ENCODE results near the gene UBE2J2.

The UBE2J2 gene

DNA sequence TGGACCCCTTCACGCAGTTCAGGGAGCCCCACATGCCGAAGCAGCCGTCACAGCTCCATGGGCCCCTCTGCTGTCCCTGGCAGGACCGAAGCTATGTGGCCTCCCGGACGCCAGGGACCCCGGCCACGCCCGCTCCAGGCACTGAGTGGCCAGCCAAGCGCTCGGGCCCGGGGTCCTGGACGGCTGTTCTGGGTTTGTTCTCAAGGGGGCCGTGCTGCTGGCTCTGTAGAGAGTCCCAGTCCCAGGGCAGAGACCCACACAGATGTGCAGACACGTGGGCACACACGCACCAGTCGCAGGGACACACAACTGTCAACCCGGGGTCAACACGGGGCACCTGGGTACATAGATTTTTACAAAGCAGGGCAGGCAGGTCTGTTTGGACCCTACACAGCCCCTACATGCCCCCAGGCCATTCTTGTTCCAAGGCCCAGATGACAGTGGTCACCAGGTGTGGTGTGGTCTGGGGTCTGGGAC lies 34.9 kb downstream of the UBE2J2 start:
- H3K4me3 ChIP-seq (ENCODE audit: low read length) = no peak overlapping the region

DNA sequence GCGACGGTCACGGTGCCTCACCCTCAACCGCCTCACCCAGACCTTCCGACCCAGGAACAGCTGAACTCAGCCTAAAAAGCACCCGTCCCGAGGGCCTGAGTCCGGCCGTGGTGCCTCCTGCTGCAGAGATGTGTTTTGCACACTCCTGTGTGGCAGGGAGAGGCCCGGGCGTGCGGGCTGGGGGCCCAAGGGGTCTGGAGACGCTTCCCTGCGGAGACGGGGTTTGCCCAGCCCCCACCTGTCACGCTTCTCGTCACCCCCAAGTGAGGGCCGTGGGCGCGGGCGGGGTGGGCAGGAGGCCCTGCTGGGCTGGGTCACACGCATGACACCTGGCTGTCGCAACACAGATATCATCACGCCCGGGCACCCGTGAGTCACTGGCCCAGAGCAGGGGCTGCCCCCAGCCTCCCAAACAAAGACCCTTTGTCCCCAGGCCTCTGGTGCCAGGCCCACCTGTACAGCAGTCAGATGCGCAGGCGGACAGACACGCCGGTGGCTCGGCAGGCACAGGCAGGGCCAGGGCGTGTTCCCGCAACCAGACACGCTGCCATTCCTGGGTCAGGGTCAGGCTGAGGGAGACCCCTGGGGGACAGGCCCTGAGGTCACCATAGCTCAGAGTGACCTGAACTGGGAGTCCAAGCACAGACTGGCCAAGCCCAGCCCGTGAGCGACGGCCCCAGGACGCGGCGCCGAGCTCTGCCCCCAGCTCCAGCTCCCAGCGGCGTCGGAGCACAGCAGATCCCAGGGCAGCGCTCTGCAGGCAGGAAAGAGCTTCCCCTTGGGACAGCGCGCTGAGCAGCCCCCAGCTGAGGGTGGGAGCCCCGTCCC lies 35.6 kb downstream of the UBE2J2 start:
- no peak overlapping the region for H3K4me3 ChIP-seq (ENCODE audit: low read length)
- DNase-seq (ENCODE audit: low read depth, low spot score) = no peak
- H3K27me3 ChIP-seq (ENCODE audit: control insufficient read depth, insufficient read depth, low read length) = no peaks in the 10 kb centered on the region
- no peaks in the 10 kb centered on the region for H3K9me3 ChIP-seq (ENCODE audit: control insufficient read depth, insufficient read depth, low read length)
- WGBS (ENCODE audit: insufficient coverage, insufficient read length) = no CpG with 5 or more reads among the region's 48 CpGs
- no peaks in the 10 kb centered on the region; the same call in 1 of the 2 replicates for H3K36me3 ChIP-seq (ENCODE audit: control insufficient read depth, insufficient read depth, low read length)
- peaks cover 2% of the 10 kb centered on the region; the same call in 1 of the 2 replicates for H3K4me1 ChIP-seq (ENCODE audit: control insufficient read depth, insufficient read depth, low read length)
- no peak overlapping the region for H3K27ac ChIP-seq (ENCODE audit: low read length)

More for the DNA sequence above, 34.9 kb downstream of the UBE2J2 start:
- H3K27me3 ChIP-seq (ENCODE audit: control insufficient read depth, insufficient read depth, low read length) = no peaks in the 10 kb centered on the region
- no peak for DNase-seq (ENCODE audit: low read depth, low spot score)
- no CpG with 5 or more reads among the region's 19 CpGs for WGBS (ENCODE audit: insufficient coverage, insufficient read length)
- H3K27ac ChIP-seq (ENCODE audit: low read length) = no peak overlapping the region
- H3K4me1 ChIP-seq (ENCODE audit: control insufficient read depth, insufficient read depth, low read length) = peaks cover 2% of the 10 kb centered on the region; the same call in 1 of the 2 replicates
- no peaks in the 10 kb centered on the region for H3K36me3 ChIP-seq (ENCODE audit: control insufficient read depth, insufficient read depth, low read length)
- H3K9me3 ChIP-seq (ENCODE audit: control insufficient read depth, insufficient read depth, low read length) = no peaks in the 10 kb centered on the region

DNA sequence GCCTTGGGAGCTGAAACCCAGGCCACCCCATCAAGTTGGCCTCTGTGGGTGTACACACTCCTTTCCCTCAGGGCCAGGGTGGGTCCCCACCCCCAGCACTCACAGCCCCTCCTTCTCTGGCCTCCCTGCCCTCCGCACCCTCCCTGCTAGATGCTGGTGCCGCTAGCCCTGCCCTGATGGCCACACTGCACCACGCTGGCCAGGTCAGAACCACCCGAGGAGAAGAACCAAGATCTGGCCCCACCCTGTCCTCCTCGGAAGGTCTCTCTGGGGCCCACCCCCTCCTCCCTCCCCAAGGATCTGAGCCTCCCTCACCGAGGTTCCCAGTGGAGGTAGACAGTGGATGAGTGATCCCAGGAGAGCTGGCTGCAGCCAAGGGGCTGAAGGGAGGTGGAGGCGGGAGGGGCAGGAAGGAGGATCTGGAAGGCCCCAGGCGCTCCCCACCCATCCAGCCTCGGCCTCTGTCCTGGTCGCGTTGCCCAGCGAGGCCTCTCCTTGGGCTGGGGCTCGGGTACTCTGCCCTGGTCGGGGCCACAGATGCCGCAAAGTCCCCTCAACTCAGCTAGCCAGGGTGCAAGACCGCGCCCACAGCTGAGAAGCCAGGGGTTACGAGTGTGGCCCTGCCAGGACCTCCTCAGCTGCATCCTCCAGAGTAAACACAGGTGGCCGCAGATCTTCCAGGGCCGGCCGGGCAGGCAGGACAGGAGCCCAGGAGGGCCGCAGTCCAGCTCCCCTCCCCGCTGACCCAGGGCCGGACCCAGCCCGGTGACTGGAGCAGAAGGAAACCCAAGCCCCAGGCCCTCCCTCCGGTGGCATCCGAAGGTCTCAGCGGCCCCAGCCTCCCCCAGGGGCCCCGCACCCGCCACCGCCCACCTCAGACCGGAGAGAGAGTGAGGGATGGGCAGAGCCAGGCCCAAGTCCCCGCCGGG lies 36.4 kb downstream of the UBE2J2 start:
- Histone ChIP-seq H3K27ac (ENCODE audit: low read length) (no peak overlapping the region), H3K4me3 (ENCODE audit: low read length) (no peak overlapping the region), H3K27me3 (ENCODE audit: control insufficient read depth, insufficient read depth, low read length) (no peaks in the 10 kb centered on the region), H3K4me1 (ENCODE audit: control insufficient read depth, insufficient read depth, low read length) (peaks cover 7% of the 10 kb centered on the region; the same call in 1 of the 2 replicates), H3K9me3 (ENCODE audit: control insufficient read depth, insufficient read depth, low read length) (no peaks in the 10 kb centered on the region), H3K36me3 (ENCODE audit: control insufficient read depth, insufficient read depth, low read length) (no peaks in the 10 kb centered on the region; the same call in 1 of the 2 replicates)
- no CpG with 5 or more reads among the region's 34 CpGs for WGBS (ENCODE audit: insufficient coverage, insufficient read length)
- no peak for DNase-seq (ENCODE audit: low read depth, low spot score)

DNA sequence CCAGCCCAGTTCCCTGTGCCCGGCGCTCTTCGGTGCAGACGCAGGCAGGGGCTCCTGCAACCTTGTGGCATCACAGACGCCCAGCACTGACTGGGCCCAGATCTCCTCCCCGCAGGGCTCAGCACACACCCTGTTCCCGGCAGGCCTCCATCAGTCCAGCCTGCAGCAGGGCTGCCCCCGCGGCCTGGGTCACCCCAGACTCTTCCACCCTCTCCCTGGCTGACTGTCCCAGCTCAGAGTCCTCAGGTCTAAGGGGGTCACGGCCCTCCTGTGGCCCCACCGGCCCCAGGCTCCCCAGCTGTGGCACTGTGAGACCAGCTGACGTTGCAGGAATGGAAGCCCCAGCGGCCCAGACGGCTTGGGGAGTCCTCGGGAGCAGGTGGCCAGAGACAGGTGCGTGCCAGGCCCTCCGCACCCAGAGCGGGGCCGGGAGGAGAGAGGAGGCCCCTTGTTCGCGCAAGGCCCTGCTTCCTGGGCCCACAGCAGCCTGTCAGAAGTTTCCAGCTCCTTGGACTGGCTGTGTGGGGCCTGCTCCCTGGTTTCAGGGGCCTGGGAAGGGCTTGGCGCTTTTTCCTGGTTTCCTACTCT lies 37.4 kb downstream of the UBE2J2 start:
- no peaks in the 10 kb centered on the region; the same call in 1 of the 2 replicates for H3K36me3 ChIP-seq (ENCODE audit: control insufficient read depth, insufficient read depth, low read length)
- peaks cover 7% of the 10 kb centered on the region; the same call in 1 of the 2 replicates for H3K4me1 ChIP-seq (ENCODE audit: control insufficient read depth, insufficient read depth, low read length)
- H3K9me3 ChIP-seq (ENCODE audit: control insufficient read depth, insufficient read depth, low read length) = no peaks in the 10 kb centered on the region
- no peak overlapping the region for H3K4me3 ChIP-seq (ENCODE audit: low read length)
- no CpG with 5 or more reads among the region's 22 CpGs for WGBS (ENCODE audit: insufficient coverage, insufficient read length)
- DNase-seq (ENCODE audit: low read depth, low spot score) = no peak
- no peak overlapping the region for H3K27ac ChIP-seq (ENCODE audit: low read length)
- H3K27me3 ChIP-seq (ENCODE audit: control insufficient read depth, insufficient read depth, low read length) = no peaks in the 10 kb centered on the region

DNA sequence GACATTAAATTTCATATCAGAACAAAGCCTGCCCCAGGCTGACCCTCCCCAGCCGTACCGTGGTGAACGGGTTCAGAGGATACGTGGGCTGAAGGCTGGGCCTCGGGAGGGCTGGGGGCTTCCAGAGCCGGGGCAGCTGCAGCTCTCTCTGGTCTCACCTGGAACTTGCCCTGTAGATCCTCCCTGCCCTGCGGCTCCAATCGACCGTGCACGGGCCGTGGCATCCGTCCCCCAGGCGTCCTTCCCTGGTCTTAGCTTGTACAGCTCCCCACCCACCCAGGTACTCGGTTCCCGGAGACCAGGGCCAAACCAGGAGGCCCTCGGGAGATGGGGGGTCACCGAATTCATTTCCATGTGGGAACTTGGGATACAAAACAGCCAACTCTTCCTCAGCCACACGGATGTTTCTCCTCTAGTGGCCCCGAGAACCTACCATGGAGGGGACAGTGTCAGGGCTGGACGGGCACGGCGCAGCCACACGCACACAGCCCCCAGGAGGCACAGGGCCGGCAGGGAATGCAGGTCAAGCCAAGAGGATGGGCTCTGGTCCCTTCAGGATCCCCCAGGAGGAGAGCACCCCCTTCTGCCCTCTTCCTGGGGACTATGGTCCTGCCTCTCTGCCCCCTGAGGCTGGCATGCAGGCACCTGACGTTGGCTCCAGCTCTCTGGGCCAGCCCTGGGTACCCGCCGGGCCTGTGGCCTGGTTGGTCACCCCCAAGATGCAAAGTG lies 38.5 kb downstream of the UBE2J2 start:
- H3K27ac ChIP-seq (ENCODE audit: low read length) = no peak overlapping the region

DNA sequence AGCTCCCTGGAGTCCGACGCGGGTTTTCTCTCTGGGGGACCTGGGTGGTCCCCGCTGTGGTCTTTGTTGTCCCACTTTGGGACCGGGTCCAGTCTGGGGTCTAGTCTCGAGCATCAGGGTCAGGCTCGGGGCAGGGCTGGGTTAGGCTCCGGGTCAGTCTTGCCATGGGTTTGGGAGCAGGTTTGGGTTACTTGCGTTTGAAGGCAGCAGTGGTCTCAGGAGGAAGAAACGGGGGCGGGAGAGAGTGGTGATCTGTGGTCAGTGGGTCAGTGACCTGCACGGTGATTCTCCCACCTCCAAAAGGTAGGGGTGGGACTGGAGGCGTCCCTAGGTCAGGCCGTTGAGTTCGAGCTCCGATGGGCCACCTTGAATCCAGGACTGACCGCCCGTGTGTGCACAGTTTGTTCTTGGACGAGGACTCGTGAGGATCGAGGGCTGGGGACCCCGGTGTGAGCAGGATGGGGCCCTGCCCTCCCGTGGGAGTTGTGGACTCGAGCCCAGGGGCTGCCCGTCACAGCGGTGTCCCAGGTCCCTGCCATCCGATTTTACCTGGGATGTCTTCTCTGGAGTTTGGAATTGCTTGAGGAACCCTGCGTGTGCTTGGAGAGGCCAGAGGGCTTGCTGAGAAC lies 39.4 kb downstream of the UBE2J2 start:
- Histone ChIP-seq H3K4me1 (ENCODE audit: control insufficient read depth, insufficient read depth, low read length) (peaks cover 7% of the 10 kb centered on the region; the same call in 1 of the 2 replicates), H3K27ac (ENCODE audit: low read length) (no peak overlapping the region), H3K9me3 (ENCODE audit: control insufficient read depth, insufficient read depth, low read length) (no peaks in the 10 kb centered on the region), H3K27me3 (ENCODE audit: control insufficient read depth, insufficient read depth, low read length) (no peaks in the 10 kb centered on the region), H3K36me3 (ENCODE audit: control insufficient read depth, insufficient read depth, low read length) (peaks cover 2% of the 10 kb centered on the region; the same call in 1 of the 2 replicates), H3K4me3 (ENCODE audit: low read length) (no peak overlapping the region)
- no CpG with 5 or more reads among the region's 28 CpGs for whole genome bisulfite sequencing (ENCODE audit: insufficient coverage, insufficient read length)
- no peak for DNase-seq (ENCODE audit: low read depth, low spot score)

More for the DNA sequence above, 38.5 kb downstream of the UBE2J2 start:
- H3K4me3 ChIP-seq (ENCODE audit: low read length) = no peak overlapping the region
- no peaks in the 10 kb centered on the region; the same call in 1 of the 2 replicates for H3K36me3 ChIP-seq (ENCODE audit: control insufficient read depth, insufficient read depth, low read length)
- DNase-seq (ENCODE audit: low read depth, low spot score) = no peak
- H3K27me3 ChIP-seq (ENCODE audit: control insufficient read depth, insufficient read depth, low read length) = no peaks in the 10 kb centered on the region
- peaks cover 7% of the 10 kb centered on the region; the same call in 1 of the 2 replicates for H3K4me1 ChIP-seq (ENCODE audit: control insufficient read depth, insufficient read depth, low read length)
- H3K9me3 ChIP-seq (ENCODE audit: control insufficient read depth, insufficient read depth, low read length) = no peaks in the 10 kb centered on the region
- WGBS (ENCODE audit: insufficient coverage, insufficient read length) = no CpG with 5 or more reads among the region's 27 CpGs

DNA sequence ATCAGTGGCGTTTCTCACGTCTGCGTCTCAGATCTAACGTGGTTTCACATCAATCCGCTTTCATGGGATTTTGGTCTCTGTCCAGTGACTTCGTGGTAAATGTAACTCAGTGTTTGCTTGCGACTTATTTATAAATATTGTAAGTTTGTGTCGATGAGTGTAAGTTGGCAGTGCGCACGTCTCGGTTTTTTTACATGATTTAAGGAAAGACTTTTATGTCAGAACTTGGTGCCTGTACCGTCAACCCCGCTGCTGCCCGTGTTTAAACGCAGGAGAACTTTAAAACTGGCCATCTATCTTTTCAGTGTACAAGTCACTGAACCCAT lies 40.1 kb downstream of the UBE2J2 start:
- peaks cover 2% of the 10 kb centered on the region; the same call in 1 of the 2 replicates for H3K36me3 ChIP-seq (ENCODE audit: control insufficient read depth, insufficient read depth, low read length)
- DNase-seq (ENCODE audit: low read depth, low spot score) = no peak
- H3K27me3 ChIP-seq (ENCODE audit: control insufficient read depth, insufficient read depth, low read length) = no peaks in the 10 kb centered on the region
- H3K4me1 ChIP-seq (ENCODE audit: control insufficient read depth, insufficient read depth, low read length) = peaks cover 7% of the 10 kb centered on the region; the same call in 1 of the 2 replicates
- H3K9me3 ChIP-seq (ENCODE audit: control insufficient read depth, insufficient read depth, low read length) = no peaks in the 10 kb centered on the region
- WGBS (ENCODE audit: insufficient coverage, insufficient read length) = 100% methylated on average over 5 of the region's 15 CpGs
- no peak overlapping the region for H3K4me3 ChIP-seq (ENCODE audit: low read length)
- H3K27ac ChIP-seq (ENCODE audit: low read length) = no peak overlapping the region

DNA sequence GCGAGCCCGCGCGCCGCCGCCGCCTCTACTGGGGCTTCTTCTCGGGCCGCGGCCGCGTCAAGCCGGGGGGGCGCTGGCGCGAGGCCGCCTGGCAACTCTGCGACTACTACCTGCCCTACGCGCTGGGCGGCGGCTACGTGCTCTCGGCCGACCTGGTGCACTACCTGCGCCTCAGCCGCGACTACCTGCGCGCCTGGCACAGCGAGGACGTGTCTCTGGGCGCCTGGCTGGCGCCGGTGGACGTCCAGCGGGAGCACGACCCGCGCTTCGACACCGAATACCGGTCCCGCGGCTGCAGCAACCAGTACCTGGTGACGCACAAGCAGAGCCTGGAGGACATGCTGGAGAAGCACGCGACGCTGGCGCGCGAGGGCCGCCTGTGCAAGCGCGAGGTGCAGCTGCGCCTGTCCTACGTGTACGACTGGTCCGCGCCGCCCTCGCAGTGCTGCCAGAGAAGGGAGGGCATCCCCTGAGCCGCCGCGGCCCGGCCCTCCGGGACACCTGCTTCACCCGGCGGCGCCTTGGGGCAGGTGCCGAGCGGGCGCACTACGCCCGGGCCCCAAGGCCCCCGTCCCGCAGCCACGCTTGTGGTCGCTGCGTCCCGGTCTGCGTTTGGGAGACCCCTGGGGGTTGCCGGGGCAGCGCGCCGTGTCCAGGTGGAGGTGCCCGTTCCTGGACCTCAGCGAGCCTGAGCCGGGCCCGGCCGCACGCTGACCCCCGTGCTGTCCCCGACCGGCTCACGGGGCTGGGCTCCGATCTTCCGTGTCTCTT lies 40.7 kb downstream of the UBE2J2 start:
- Histone ChIP-seq H3K4me3 (ENCODE audit: low read length) (no peak overlapping the region), H3K4me1 (ENCODE audit: control insufficient read depth, insufficient read depth, low read length) (peaks cover 7% of the 10 kb centered on the region; the same call in 1 of the 2 replicates), H3K36me3 (ENCODE audit: control insufficient read depth, insufficient read depth, low read length) (peaks cover 6% of the 10 kb centered on the region), H3K27ac (ENCODE audit: low read length) (no peak overlapping the region), H3K27me3 (ENCODE audit: control insufficient read depth, insufficient read depth, low read length) (no peaks in the 10 kb centered on the region), H3K9me3 (ENCODE audit: control insufficient read depth, insufficient read depth, low read length) (no peaks in the 10 kb centered on the region)
- no peak for DNase-seq (ENCODE audit: low read depth, low spot score)
- no CpG with 5 or more reads among the region's 98 CpGs for WGBS (ENCODE audit: insufficient coverage, insufficient read length)

Data from iPS DF 6.9 (cell line).